K562 (cell line): ENCODE measurements around the gene ARF1. TPM values are rescaled to one million over a fixed set of nuclear protein-coding genes. Genes with fewer than 3 reads are reported as not detected.

ENCODE experiments used
- ATAC-seq: fragments of 200-7000 bp; cut with Tn5 transposase; 3 replicates; pipeline ENCODE4 v1.9.1; 2020; ENCODE audit warnings: moderate library complexity
- BruUV-seq: library from RNA; stranded (reverse); fragments of 400-500 nt; replicated peaks from 2 replicates; lab custom pipeline; 2021; lab: Mats Ljungman, UMichigan
- CTCF ChIA-PET: fragments of 300-600 bp; formaldehyde crosslinking; extraction: SDS; loops from one replicate; lab custom pipeline; 2021; ENCODE audit warnings: low intra/inter-chr PET ratio; lab: Yijun Ruan, JAX
- POLR2A ChIA-PET: fragments of 300-600, 350-650 bp; sonication (Branson Sonifier 250); formaldehyde crosslinking; extraction: SDS; loops from one replicate; lab custom pipeline; 2021; ENCODE audit warnings: antibody characterized with exemption, inconsistent platforms; lab: Yijun Ruan, JAX
- DNase-seq, 4 experiments: peaks; one replicate each; pipeline versions ENCODE4 v3.0.0 to v3.0.0-alpha.2; 2011 to 2018; ENCODE audit warnings: low spot score in 3 of 4, mixed read lengths in 3 of 4; ENCODE audit errors: extremely low read depth in 1 of 4
- FAIRE-seq: peaks from 2 replicates; lab custom pipeline; 2011; peaks lifted over from hg19 to GRCh38; lab: Jason Lieb, UNC
- H2AFZ ChIP-seq: 2 replicates; pipeline ENCODE4 v1.6.0; 2011; ENCODE audit warnings: low read depth, low read length, control low read depth, inconsistent platforms
- H3K27ac ChIP-seq: fragments of 200-600 bp; 3 replicates; pipeline ENCODE4 v1.8.0; 2011; ENCODE audit warnings: low read depth, mild to moderate bottlenecking, control low read depth, inconsistent platforms, low read length, moderate library complexity, mixed read lengths; ENCODE audit errors: extremely low read depth
- H3K27me3 ChIP-seq, 2 experiments: fragments of 300-600 bp in 1 of 2; 2 replicates in 1 of 2; 3 replicates in 1 of 2; pipeline versions ENCODE4 v1.6.0 to v1.8.0; 2011; ENCODE audit warnings: inconsistent platforms in 2 of 2, low read length in 2 of 2, mild to moderate bottlenecking in 1 of 2, mixed read lengths in 1 of 2, moderate library complexity in 1 of 2; ENCODE audit not compliant: control insufficient read depth in 2 of 2, insufficient read depth in 2 of 2
- H3K36me3 ChIP-seq: fragments of 300-600 bp; 3 replicates; pipeline ENCODE4 v1.8.0; 2011; ENCODE audit warnings: mild to moderate bottlenecking, low read length, inconsistent platforms; ENCODE audit not compliant: control insufficient read depth, insufficient read depth
- H3K4me1 ChIP-seq, 2 experiments: fragments of 200-600 bp in 1 of 2; replicated peaks in 1 of 2; 2 replicates in 1 of 2; 3 replicates in 1 of 2; pipeline versions ENCODE4 v1.5.1 to v1.8.0; 2011; ENCODE audit warnings: inconsistent platforms in 2 of 2, low read length in 2 of 2, mild to moderate bottlenecking in 1 of 2, mixed read lengths in 1 of 2, moderate library complexity in 1 of 2; ENCODE audit not compliant: control insufficient read depth in 2 of 2, insufficient read depth in 2 of 2
- H3K4me2 ChIP-seq: 2 replicates; pipeline ENCODE4 v1.6.1; 2011; ENCODE audit warnings: low read length, control low read depth, inconsistent platforms, mixed read lengths; ENCODE audit not compliant: insufficient read depth
- H3K4me3 ChIP-seq: fragments of 200-600 bp; sonication (generic), shearing (Covaris generic); 2 replicates; pipeline ENCODE4 v1.5.1; 2016; ENCODE audit warnings: control low read depth, inconsistent platforms
- H3K79me2 ChIP-seq: fragments of 200-600 bp; 3 replicates; pipeline ENCODE4 v1.8.0; 2011; ENCODE audit warnings: low read length, inconsistent platforms; ENCODE audit not compliant: control insufficient read depth, insufficient read depth
- H3K9ac ChIP-seq, 2 experiments: 2 replicates each; pipeline versions ENCODE4 v1.6.0 to v1.6.1; 2011; ENCODE audit warnings: low read depth in 2 of 2, low read length in 2 of 2, control low read depth in 1 of 2, inconsistent platforms in 1 of 2, mild to moderate bottlenecking in 1 of 2, mixed read lengths in 1 of 2; ENCODE audit not compliant: insufficient read depth in 1 of 2
- H3K9me1 ChIP-seq: one replicate; pipeline ENCODE4 v1.6.0; 2011; ENCODE audit warnings: inconsistent platforms, mild to moderate bottlenecking, low read length, moderate library complexity; ENCODE audit not compliant: control insufficient read depth, insufficient read depth
- H3K9me3 ChIP-seq: replicated peaks from 2 replicates; pipeline ENCODE4 v1.5.1; 2011; ENCODE audit warnings: low read depth, low read length, inconsistent platforms; ENCODE audit not compliant: control insufficient read depth, insufficient read depth
- H4K20me1 ChIP-seq: replicated peaks from 2 replicates; pipeline ENCODE4 v1.6.1; 2011; ENCODE audit warnings: low read length, inconsistent platforms, mixed read lengths; ENCODE audit not compliant: control insufficient read depth, insufficient read depth
- BDP1 ChIP-seq: IDR thresholded peaks from 3 replicates; pipeline ENCODE4 v1.6.1; 2011; ENCODE audit not compliant: insufficient read length, insufficient read depth
- CCAR2 ChIP-seq: fragments of 200-400 bp; formaldehyde crosslinking; IDR thresholded peaks from 2 replicates; pipeline ENCODE4 v1.6.1; 2017; ENCODE audit warnings: mild to moderate bottlenecking, low read depth, low read length
- CTBP1 ChIP-seq: fragments of 450-650 bp; IDR thresholded peaks from 2 replicates; pipeline ENCODE4 v1.6.1; 2016; ENCODE audit warnings: borderline replicate concordance
- GATAD2A ChIP-seq: fragments of 450-650 bp; IDR thresholded peaks from 2 replicates; pipeline ENCODE4 v1.6.1; 2017
- HDAC2 ChIP-seq: fragments of 450-650 bp; IDR thresholded peaks from 2 replicates; pipeline ENCODE4 v1.6.1; 2016; ENCODE audit warnings: mild to moderate bottlenecking
- HMG20B ChIP-seq: fragments of 250-450 bp; sonication (Bioruptor Pico); IDR thresholded peaks from 2 replicates; pipeline ENCODE4 v1.5.0; 2021; ENCODE audit warnings: mild to moderate bottlenecking
- LARP7 ChIP-seq: fragments of 450-650 bp; IDR thresholded peaks from 2 replicates; pipeline ENCODE4 v1.6.1; 2016
- MAFK ChIP-seq: IDR thresholded peaks from 2 replicates; pipeline ENCODE4 v1.6.1; 2011; ENCODE audit warnings: low read length, improper control_type of control experiment
- PHF21A ChIP-seq: fragments of 450-650 bp; IDR thresholded peaks from 2 replicates; pipeline ENCODE4 v1.6.1; 2017; ENCODE audit warnings: low read depth, borderline replicate concordance
- PKNOX1 ChIP-seq: fragments of 450-650 bp; IDR thresholded peaks from 2 replicates; pipeline ENCODE4 v1.6.1; 2016
- RHOXF2B ChIP-seq: fragments of 250-450 bp; sonication (Bioruptor Pico); conservative IDR thresholded peaks from 2 replicates; pipeline ENCODE4 v1.5.1; 2021
- SIRT6 ChIP-seq: IDR thresholded peaks from one replicate; pipeline ENCODE4 v1.6.1; 2012; ENCODE audit warnings: low read depth, mild to moderate bottlenecking, control low read depth, inconsistent platforms, low read length, moderate library complexity
- SMAD1 ChIP-seq: fragments of 150-350 bp; IDR thresholded peaks from 2 replicates; pipeline ENCODE4 v1.6.1; 2014; ENCODE audit warnings: low read length, low read depth; ENCODE audit not compliant: partially characterized antibody
- SMC3 ChIP-seq: conservative IDR thresholded peaks from 2 replicates; pipeline ENCODE4 v1.6.1; 2011; ENCODE audit warnings: low read depth, low read length, improper control_type of control experiment; ENCODE audit not compliant: insufficient read depth
- TCF7L2 ChIP-seq: fragments of 150-350 bp; IDR thresholded peaks from 2 replicates; pipeline ENCODE4 v1.6.1; 2016; ENCODE audit warnings: low read depth, mild to moderate bottlenecking, low read length, moderate library complexity
- WHSC1 ChIP-seq: IDR thresholded peaks from one replicate; pipeline ENCODE4 v1.6.1; 2012; ENCODE audit warnings: low read length, control low read depth, inconsistent platforms
- ZNF184 ChIP-seq: sonication (generic); formaldehyde crosslinking; IDR thresholded peaks from 2 replicates; pipeline ENCODE4 v1.5.0; 2020; ENCODE audit warnings: missing genetic modification reagents
- WGBS: fragments of 100-300 bp; shearing (Covaris generic); methylation state at CpG from one replicate; pipeline ENCODE4 v1.1.6; 2016; ENCODE audit warnings: low coverage, mixed read lengths; ENCODE audit not compliant: insufficient coverage; ENCODE audit errors: missing lambda C conversion rate; 5-methylcytosine and 5-hydroxymethylcytosine counted together
- in situ Hi-C: fragments of 300-500 bp; cut with MboI; formaldehyde crosslinking; loops from 4 replicates; pipeline ENCODE4 v1.15.0; 2018; ENCODE audit warnings: inconsistent platforms, mixed read lengths
- intact Hi-C: fragments of 100-400 bp; cut with micrococcal nuclease; formaldehyde crosslinking; loops from 2 replicates; pipeline ENCODE4 v1.14.2; 2022
- polyA plus RNA-seq, 8 experiments: library from polyadenylated mRNA; depleted of rRNA in 4 of 8; stranded (reverse) in 5 of 8; unstranded in 3 of 8; fragments of >200 nt; fragmentation: Nextera tagmentation in 2 of 8; fragmentation: Illumina TruSeq in 1 of 8; extraction: Ambion mirVana in 2 of 8; extraction: Trizol in 1 of 8; gene quantifications; 2 replicates each; pipeline versions ENCODE4 v1.2.1 to v1.2.3, GENCODE V29; 2011 to 2014; ENCODE audit warnings: inconsistent platforms in 1 of 8, missing spikeins in 1 of 8
- total RNA-seq, 7 experiments: library from RNA; depleted of rRNA in 6 of 7; stranded (reverse); fragments of >200 nt in 6 of 7; fragmentation: Illumina TruSeq in 2 of 7; extraction: Trizol in 2 of 7; gene quantifications; 2 replicates each; pipeline versions ENCODE4 v1.2.1 to v1.2.3, GENCODE V29; 2011 to 2021; ENCODE audit warnings: low replicate concordance in 1 of 7
- TF ChIP-seq, protein P1 (sequence below): fragments of 450-650 bp; IDR thresholded peaks from 2 replicates; pipeline ENCODE4 v1.6.1; 2016; ENCODE audit warnings: borderline replicate concordance
- TF ChIP-seq, protein P2 (sequence below): fragments of 450-650 bp; formaldehyde crosslinking; IDR thresholded peaks from 2 replicates; pipeline ENCODE4 v1.4.0; 2020; ENCODE audit warnings: mild to moderate bottlenecking, mixed read lengths

The ARF1 gene
- total and polyA plus RNA-seq, 9 of the 15 experiments (the other 6 are each of a cell fraction or from before 2014, with no cell fraction given): 69.8 to 593 (median 325) TPM

DNA sequence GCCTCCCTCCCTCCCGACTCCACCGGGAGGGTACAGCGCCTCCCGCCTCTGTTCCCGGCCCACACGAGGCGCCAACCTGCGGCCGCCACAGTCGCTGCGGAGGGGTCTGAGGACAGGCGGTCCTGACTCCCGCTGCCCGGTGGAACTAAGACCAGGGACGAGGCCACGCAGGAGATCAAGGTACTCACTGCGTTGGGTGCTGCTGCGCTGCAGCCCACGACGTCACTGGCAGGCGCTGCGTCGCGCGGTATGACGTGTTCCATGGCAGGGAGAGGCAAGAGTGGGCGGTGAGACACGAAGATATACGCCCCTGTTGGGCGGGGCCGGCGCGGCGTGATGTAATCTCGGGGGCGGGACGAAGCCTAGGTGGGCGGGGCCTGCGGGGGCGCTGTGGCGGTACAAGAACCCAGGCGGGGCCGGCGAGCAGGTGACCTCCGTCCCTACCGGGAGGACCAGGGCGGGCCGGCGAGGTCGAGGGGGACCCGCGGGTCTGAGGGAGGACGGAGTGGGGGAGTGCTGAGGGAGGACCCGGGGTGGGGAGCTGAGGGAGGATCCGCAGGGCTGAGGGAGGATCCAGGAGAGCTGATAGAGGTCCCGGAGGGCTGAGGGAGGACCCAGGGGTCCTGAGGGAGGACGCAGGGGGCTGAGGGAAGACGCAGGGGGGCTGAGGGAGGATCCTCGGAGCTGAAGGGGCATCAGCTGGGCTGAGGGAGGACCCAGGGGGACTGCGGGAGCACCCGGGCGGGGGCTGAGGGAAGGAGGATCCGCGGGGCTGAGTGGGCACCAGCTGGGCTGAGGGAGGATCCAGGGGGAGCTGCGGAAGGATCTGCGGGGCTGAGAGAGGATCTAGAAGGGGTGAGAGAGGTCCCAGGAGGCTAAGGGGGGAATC is 26.8 kb downstream of the ARF1 start, which contains the start of gene MRPL55:
Gene MRPL55, minus strand, starts transcription at position 227 of the 889 bp plus-strand sequence. CDS start 1,039 bp downstream, outside the sequence.
- Histone ChIP-seq H3K9me3 (no peaks in the 10 kb centered on the region), H4K20me1 (no peaks in the 10 kb centered on the region), H3K9me1 (no peaks in the 10 kb centered on the region), H3K9ac (peak within 1 kb of the TSS; percentile 86 to 99), H3K4me3 (peak within 1 kb of the TSS; percentile 81), H2AFZ (peak within 1 kb of the TSS; percentile 94), H3K79me2 (peaks cover 27% of the 10 kb centered on the region), H3K4me1 (peaks cover 16 to 41% of the 10 kb centered on the region in 2 experiments; a peak in 4 of 5 replicates), H3K4me2 (peak within 1 kb of the TSS; percentile 97), H3K27me3 (no peaks in the 10 kb centered on the region), H3K36me3 (peaks cover 29% of the 10 kb centered on the region; the same call in 2 of the 3 replicates), H3K27ac (peak within 1 kb of the TSS; percentile 77)
- POLR2A ChIA-PET: interaction anchor here (0.6 to 2.5 kb wide), 8 partner anchors 10 to 159 kb away, joined by 3 to 22 read pairs (median 3); no protein-coding TSS in a partner anchor
- FAIRE-seq: peak; percentile 98
- BruUV-seq: no TSS peak
- in situ Hi-C loops: no loop called here
- ATAC-seq: peak; percentile 92
- peak; percentile 96 to 99 (median 98) for DNase-seq
- CTCF ChIA-PET: no interaction called here
- WGBS: 1% methylated on average over 49 of the region's 66 CpGs
- intact Hi-C loops: no loop called here
- TF ChIP-seq, protein P1, sequence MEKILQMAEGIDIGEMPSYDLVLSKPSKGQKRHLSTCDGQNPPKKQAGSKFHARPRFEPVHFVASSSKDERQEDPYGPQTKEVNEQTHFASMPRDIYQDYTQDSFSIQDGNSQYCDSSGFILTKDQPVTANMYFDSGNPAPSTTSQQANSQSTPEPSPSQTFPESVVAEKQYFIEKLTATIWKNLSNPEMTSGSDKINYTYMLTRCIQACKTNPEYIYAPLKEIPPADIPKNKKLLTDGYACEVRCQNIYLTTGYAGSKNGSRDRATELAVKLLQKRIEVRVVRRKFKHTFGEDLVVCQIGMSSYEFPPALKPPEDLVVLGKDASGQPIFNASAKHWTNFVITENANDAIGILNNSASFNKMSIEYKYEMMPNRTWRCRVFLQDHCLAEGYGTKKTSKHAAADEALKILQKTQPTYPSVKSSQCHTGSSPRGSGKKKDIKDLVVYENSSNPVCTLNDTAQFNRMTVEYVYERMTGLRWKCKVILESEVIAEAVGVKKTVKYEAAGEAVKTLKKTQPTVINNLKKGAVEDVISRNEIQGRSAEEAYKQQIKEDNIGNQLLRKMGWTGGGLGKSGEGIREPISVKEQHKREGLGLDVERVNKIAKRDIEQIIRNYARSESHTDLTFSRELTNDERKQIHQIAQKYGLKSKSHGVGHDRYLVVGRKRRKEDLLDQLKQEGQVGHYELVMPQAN: peak; percentile 88
- no peak for TF ChIP-seq SIRT6
- TF ChIP-seq ZNF184: no peak
- TF ChIP-seq, protein P2, sequence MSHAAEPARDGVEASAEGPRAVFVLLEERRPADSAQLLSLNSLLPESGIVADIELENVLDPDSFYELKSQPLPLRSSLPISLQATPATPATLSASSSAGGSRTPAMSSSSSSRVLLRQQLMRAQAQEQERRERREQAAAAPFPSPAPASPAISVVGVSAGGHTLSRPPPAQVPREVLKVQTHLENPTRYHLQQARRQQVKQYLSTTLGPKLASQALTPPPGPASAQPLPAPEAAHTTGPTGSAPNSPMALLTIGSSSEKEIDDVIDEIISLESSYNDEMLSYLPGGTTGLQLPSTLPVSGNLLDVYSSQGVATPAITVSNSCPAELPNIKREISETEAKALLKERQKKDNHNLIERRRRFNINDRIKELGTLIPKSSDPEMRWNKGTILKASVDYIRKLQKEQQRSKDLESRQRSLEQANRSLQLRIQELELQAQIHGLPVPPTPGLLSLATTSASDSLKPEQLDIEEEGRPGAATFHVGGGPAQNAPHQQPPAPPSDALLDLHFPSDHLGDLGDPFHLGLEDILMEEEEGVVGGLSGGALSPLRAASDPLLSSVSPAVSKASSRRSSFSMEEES: no peak
- no peak for TF ChIP-seq CCAR2
- peak; percentile 85 for TF ChIP-seq PKNOX1
- TF ChIP-seq BDP1: no peak
- 0 out of 2 replicates have a peak, but pooled peaks have one; percentile 24 for TF ChIP-seq LARP7
- no peak for TF ChIP-seq HDAC2
- 0 out of 2 replicates have a peak, but pooled peaks have one; percentile 45 for TF ChIP-seq PHF21A
- 0 out of 2 replicates have a peak, but pooled peaks have one; percentile 2 for TF ChIP-seq SMC3
- TF ChIP-seq HMG20B: no peak
- peak; percentile 33; the same call in 1 of the 2 replicates for TF ChIP-seq MAFK
- no peak for TF ChIP-seq TCF7L2
- TF ChIP-seq RHOXF2B (CRISPR knock-in tag): no peak
- peak; percentile 57; the same call in 1 of the 2 replicates for TF ChIP-seq CTBP1
- TF ChIP-seq SMAD1: peak; percentile 34
- peak; percentile 85 for TF ChIP-seq GATAD2A
- no peak for TF ChIP-seq WHSC1
